Activated B cell treated with CpG ODN at 0.5 μM for 24 hours (primary cell): ENCODE results near the gene NPR3. TPM values are rescaled to one million over a fixed set of nuclear protein-coding genes. Genes with fewer than 3 reads are reported as not detected.

Experiments used
- ATAC-seq: fragments of 200-7000 bp; cut with Tn5 transposase; one replicate; pipeline ENCODE4 v1.10.0; 2021; ENCODE audit warnings: low read depth, mild to moderate bottlenecking, moderate library complexity
- CTCF ChIA-PET: fragments of 350-600 bp; sonication (Branson Sonifier 250); formaldehyde crosslinking; loops from one replicate; lab custom pipeline; 2021; ENCODE audit warnings: antibody characterized with exemption; lab: Charles Lee
- POLR2A ChIA-PET: fragments of 350-600 bp; sonication (Branson Sonifier 250); formaldehyde crosslinking; loops from one replicate; lab custom pipeline; 2021; ENCODE audit warnings: antibody characterized with exemption; lab: Charles Lee
- DNase-seq: peaks from one replicate; pipeline ENCODE4 v3.0.0; 2022
- H3K27ac Mint-ChIP-seq: one replicate; pipeline ENCODE4 v1.8.0; 2020; ENCODE audit warnings: mixed read lengths
- H3K27me3 Mint-ChIP-seq: one replicate; pipeline ENCODE4 v1.8.0; 2021; ENCODE audit warnings: mixed read lengths
- H3K36me3 Mint-ChIP-seq: one replicate; pipeline ENCODE4 v1.8.0; 2021; ENCODE audit warnings: low read depth, mixed read lengths
- H3K4me1 Mint-ChIP-seq: one replicate; pipeline ENCODE4 v1.8.0; 2021; ENCODE audit warnings: mixed read lengths
- H3K4me3 Mint-ChIP-seq: one replicate; pipeline ENCODE4 v1.8.0; 2020; ENCODE audit warnings: mild to moderate bottlenecking, mixed read lengths
- H3K9me3 Mint-ChIP-seq: one replicate; pipeline ENCODE4 v1.8.0; 2020; ENCODE audit warnings: mixed read lengths
- intact Hi-C: fragments of 100-400 bp; cut with micrococcal nuclease; formaldehyde crosslinking; loops from one replicate; pipeline ENCODE4 v1.15.1; 2024
- total RNA-seq: library from RNA; stranded (reverse); gene quantifications from 2 replicates; pipeline ENCODE4 v1.2.3, GENCODE V29; 2022
- TF ChIP-seq, protein P1 (sequence below): fragments of 200-600 bp; IDR thresholded peaks from one replicate; pipeline ENCODE4 v1.8.0; 2022; ENCODE audit warnings: antibody characterized with exemption, mild to moderate bottlenecking

The NPR3 gene
- total RNA-seq, 1 donor from 2014 or later: not detected

DNA sequence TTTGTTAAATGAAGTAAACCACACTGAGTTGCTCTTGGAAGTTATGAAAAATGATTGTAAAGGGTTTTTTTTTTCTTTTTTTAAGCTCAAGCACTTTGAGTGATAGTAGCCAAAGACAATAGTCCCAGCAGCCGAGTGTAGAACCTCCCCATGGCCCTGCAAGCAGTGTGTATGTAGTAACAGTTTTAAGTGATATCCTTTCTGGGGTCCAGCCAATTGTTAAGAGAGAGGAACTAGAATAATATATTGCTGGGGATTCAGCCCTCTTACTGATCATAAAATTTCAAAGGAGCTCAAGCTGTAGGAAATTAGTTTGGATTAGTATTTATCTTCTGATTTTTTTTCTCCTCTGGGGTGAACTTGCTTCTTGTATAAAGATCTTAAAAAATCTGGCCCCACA is 43.2 kb downstream of the NPR3 start:
- H3K27ac Mint-ChIP-seq: no peak overlapping the region
- DNase-seq: no peak
- no peak overlapping the region for H3K4me3 Mint-ChIP-seq
- peaks cover 3% of the 10 kb centered on the region for H3K27me3 Mint-ChIP-seq
- intact Hi-C loops: no loop called here
- POLR2A ChIA-PET: no interaction called here
- CTCF ChIA-PET: no interaction called here
- peaks cover 4% of the 10 kb centered on the region for H3K9me3 Mint-ChIP-seq
- TF ChIP-seq, protein P1, sequence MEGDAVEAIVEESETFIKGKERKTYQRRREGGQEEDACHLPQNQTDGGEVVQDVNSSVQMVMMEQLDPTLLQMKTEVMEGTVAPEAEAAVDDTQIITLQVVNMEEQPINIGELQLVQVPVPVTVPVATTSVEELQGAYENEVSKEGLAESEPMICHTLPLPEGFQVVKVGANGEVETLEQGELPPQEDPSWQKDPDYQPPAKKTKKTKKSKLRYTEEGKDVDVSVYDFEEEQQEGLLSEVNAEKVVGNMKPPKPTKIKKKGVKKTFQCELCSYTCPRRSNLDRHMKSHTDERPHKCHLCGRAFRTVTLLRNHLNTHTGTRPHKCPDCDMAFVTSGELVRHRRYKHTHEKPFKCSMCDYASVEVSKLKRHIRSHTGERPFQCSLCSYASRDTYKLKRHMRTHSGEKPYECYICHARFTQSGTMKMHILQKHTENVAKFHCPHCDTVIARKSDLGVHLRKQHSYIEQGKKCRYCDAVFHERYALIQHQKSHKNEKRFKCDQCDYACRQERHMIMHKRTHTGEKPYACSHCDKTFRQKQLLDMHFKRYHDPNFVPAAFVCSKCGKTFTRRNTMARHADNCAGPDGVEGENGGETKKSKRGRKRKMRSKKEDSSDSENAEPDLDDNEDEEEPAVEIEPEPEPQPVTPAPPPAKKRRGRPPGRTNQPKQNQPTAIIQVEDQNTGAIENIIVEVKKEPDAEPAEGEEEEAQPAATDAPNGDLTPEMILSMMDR: no peak
- no peak for ATAC-seq
- H3K36me3 Mint-ChIP-seq: no peaks in the 10 kb centered on the region
- H3K4me1 Mint-ChIP-seq: no peaks in the 10 kb centered on the region

DNA sequence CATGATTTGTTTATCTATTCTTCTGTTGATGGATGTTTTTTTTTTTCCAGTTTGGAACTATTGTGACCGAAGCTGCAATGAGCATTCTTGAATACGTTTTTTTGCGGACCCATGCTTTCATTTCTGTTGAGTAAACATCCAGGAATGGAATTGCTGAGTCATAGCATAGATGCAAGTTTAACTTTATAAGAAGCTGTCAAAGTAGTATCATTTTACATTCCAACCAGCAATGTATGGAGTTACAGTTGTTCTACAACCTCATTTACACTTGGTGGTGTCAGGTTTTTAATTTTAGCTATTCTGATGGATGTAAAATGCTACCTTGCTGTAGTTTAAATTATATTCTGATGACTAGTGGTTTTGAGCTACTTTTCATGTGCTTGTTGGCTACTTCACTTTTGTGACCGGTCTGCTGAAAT is 49.0 kb downstream of the NPR3 start:
- ATAC-seq (no peak), DNase-seq (no peak)
- Mint-ChIP-seq H3K27ac (no peak overlapping the region), H3K27me3 (peaks cover 2% of the 10 kb centered on the region), H3K36me3 (no peaks in the 10 kb centered on the region), H3K4me3 (no peak overlapping the region), H3K4me1 (no peaks in the 10 kb centered on the region), H3K9me3 (peaks cover 7% of the 10 kb centered on the region)
- ChIA-PET POLR2A (no interaction called here), CTCF (no interaction called here)
- intact Hi-C loops: no loop called here
- TF ChIP-seq, protein P1: no peak

DNA sequence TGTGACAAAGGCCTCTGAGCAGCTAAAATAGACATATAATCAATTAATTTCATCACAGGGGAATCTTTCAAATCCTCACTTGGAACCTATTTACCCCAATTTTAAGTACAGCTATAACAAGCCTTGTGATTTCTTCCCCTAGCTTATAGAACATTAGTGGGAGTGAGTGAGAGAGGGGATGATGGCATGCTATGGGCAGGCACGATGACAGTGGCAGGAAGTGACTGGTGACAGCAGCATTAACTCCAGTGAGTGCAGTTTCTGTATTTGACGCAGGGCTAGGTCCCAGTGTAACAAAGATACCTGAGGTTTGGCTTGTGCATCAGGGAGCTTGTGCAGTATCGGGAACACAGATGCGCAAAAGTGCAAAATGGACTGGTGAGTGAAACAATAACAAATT is 54.1 kb downstream of the NPR3 start:
- Mint-ChIP-seq H3K9me3 (peaks cover 2% of the 10 kb centered on the region), H3K27me3 (peaks cover 2% of the 10 kb centered on the region), H3K36me3 (no peaks in the 10 kb centered on the region), H3K4me1 (no peaks in the 10 kb centered on the region), H3K27ac (no peak overlapping the region), H3K4me3 (no peak overlapping the region)
- ATAC-seq (no peak), DNase-seq (no peak)
- TF ChIP-seq, protein P1: no peak
- intact Hi-C loops: no loop called here
- ChIA-PET CTCF (no interaction called here), POLR2A (no interaction called here)

DNA sequence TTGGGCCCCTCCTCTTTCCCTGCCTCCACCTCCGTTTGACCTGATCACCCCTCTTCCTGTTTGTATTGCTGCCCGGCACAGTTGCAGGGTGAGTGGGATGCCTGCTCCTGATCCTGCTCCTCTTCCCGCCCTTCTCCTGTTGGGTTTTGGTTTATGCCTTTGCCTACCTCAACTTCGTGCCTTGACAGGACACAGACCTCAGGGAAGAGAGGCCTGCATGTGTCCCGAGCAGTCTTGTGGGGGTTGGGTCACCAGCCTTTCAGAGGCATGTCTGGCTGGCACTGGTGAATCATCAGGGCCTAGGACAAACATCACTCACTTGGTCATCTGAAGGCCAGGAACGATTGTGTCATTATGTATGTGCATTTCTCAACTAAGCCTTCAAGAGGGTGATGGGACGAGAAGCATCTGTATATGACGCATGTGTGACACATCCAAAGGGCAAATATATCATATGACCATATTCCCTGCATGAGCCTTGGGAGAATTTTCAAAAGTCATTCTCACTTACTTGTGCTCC is 56.9 kb downstream of the NPR3 start:
- no peaks in the 10 kb centered on the region for H3K9me3 Mint-ChIP-seq
- CTCF ChIA-PET: no interaction called here
- no peak for ATAC-seq

DNA sequence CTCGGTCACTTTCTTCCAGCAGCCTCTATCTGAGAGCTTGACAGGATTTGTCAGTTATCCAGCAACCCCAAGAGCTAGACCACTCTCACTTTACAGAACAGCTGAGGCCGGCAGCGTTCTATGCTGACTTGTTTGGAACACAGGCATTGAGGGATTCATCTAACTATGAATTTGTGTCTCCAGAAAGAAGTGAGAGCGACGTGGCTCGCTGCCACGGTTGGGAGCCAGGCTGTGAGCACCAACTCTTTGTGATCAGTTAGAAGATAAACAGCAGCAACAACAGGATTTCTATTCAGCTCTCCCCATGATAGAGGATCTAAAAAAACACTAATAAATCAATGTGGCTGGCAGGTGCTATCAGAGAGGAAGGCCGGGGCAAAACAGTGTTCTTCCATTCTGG is 58.6 kb downstream of the NPR3 start:
- Mint-ChIP-seq H3K36me3 (no peaks in the 10 kb centered on the region), H3K27me3 (no peaks in the 10 kb centered on the region), H3K4me1 (no peaks in the 10 kb centered on the region), H3K4me3 (no peak overlapping the region), H3K27ac (no peak overlapping the region), H3K9me3 (no peaks in the 10 kb centered on the region)
- TF ChIP-seq, protein P1: no peak
- CTCF ChIA-PET: no interaction called here
- POLR2A ChIA-PET: no interaction called here
- intact Hi-C loops: no loop called here
- no peak for ATAC-seq
- DNase-seq: no peak

More for the DNA sequence above, 56.9 kb downstream of the NPR3 start:
- Mint-ChIP-seq H3K27ac (no peak overlapping the region), H3K27me3 (no peaks in the 10 kb centered on the region), H3K4me1 (no peaks in the 10 kb centered on the region), H3K36me3 (no peaks in the 10 kb centered on the region), H3K4me3 (no peak overlapping the region)
- POLR2A ChIA-PET: no interaction called here
- TF ChIP-seq, protein P1: no peak
- intact Hi-C loops: no loop called here
- no peak for DNase-seq
